GM13976 (cell line): ENCODE results near the gene PYCR2.

Experiments
- DNase-seq: peaks from one replicate; pipeline ENCODE4 v3.0.0; 2012; ENCODE audit warnings: low spot score
- CTCF ChIP-seq: IDR thresholded peaks from 2 replicates; pipeline ENCODE4 v1.5.1; 2012; ENCODE audit warnings: borderline replicate concordance, mild to moderate bottlenecking; ENCODE audit not compliant: insufficient read depth; ENCODE audit errors: extremely low read depth, missing control alignments, control extremely low read depth
- in situ Hi-C: fragments of 300-500 bp; cut with MboI; formaldehyde crosslinking; loops from one replicate; pipeline ENCODE4 v1.12.0; 2022; ENCODE audit warnings: low sequenced_read_pairs, mixed read lengths, inconsistent platforms; ENCODE audit not compliant: unreplicated experiment

The PYCR2 gene

DNA sequence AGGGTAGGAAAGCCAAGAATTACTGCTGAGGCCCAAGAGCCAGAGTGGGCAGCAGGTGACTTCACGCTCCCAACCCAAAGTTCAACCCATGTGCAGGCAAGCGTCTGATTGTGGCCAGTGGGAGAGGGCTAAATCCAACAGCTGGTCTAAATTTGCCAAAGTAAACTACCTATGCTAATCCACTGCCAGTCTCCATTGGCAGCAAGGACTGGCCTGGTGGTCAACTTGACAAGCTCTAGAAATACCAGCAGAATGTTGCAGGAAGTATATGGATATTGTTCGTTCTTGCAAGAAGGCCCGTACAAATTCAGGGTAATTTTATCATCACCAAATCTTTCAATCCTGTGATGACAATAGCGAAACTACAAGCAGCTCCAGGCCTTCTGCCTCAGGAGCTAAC lies 43.4 kb downstream of the PYCR2 start:
- no peak for DNase-seq
- in situ Hi-C loops, result no loop called here
- TF ChIP-seq CTCF, result no peak

DNA sequence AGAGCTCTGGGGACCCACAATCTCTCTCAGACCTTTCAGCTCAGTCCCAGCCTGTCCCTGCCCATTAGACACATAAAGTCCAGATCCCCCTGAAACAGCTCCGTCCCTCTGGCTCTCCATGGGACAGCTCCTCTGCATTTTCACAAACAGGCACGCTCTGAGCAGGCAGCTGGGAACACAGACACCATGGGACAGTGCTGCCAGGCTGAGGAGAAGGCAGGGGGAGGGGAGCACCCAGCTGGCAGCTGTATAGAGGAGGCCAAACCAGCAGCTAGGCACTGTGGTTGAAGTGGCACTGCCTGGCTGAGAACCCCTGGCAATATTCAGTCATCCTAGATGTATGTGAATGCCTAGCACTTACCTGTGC lies 43.8 kb downstream of the PYCR2 start:
- DNase-seq, result no peak
- TF ChIP-seq CTCF, result no peak
- in situ Hi-C loops, result no loop called here

DNA sequence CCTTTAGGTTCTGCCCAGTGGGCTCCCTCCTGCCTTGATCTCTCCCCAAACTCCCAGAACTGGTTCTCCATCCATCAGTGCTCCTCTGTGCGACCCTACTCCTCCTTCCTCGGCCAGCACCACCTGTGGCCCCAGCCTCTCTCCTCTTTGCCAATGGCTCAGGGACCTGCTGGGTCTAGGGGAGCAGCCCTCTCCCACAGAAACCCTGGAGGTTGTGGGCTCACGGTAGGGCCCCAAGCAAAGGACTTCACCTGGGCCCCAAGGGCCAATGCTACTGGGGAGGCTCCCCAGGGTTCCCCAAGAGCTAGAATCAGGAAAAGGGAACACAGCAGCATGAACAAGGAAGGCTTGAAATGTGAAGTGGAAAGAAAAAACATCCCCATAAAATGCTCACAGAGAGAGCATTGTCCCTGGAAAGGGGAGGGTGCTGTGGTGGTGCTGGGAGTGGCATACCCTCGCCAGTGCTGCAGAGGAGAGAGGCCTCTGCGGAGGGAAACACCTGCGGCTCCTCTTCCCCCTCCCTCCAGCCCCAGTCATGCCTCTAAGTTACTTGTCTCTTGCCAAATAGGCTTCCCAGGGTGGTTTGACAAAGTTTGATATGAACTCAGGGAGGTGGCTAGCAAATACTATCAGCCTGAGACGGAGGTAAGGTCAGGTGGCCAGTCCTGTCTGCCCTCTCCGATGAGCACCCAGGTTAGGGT lies 44.4 kb downstream of the PYCR2 start:
- no peak for DNase-seq
- TF ChIP-seq CTCF, result no peak
- in situ Hi-C loops, result no loop called here

DNA sequence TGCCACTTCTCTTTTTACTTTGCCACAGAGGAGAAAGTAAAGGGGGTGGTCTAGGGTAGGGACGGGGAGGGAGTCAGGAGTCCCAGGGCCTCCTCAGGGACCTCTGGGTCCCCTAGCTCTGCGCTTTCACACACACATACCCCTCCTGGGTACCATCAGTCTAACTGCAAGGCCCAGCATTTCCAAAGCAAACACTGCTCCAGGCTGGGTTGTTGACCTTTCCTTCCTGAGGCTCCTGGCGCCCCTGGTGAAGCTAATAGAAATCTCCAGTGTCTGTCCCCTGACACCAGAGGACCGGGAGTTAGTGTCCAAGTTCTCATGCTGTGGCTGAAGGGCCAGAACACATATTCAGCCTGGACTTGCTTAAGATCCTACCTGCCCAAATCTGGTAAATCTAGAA lies 45.8 kb downstream of the PYCR2 start:
- no peak for DNase-seq
- TF ChIP-seq CTCF, result no peak
- in situ Hi-C loops, result no loop called here

DNA sequence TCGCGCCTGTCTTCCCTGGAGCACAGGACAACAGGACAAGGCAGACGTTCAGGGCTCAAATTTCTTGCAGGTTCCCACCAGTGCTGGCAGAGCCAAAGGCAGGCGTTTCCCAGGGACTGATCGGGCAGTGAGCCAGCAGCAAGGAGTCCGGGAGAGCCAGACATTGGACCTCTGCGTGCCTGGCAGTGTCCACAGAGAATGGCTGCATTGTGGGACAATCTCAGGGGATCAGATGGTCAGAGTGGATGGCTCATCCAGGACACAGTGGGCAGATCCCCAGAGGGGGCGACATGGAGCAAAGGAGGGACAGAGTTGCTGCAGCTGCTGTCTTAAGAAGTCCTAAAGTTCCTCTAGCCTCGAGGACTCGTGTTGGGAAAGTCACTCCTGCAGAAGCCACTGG lies 46.5 kb downstream of the PYCR2 start:
- TF ChIP-seq CTCF, result peak; percentile 18
- DNase-seq, result no peak
- in situ Hi-C loops, result no loop called here

DNA sequence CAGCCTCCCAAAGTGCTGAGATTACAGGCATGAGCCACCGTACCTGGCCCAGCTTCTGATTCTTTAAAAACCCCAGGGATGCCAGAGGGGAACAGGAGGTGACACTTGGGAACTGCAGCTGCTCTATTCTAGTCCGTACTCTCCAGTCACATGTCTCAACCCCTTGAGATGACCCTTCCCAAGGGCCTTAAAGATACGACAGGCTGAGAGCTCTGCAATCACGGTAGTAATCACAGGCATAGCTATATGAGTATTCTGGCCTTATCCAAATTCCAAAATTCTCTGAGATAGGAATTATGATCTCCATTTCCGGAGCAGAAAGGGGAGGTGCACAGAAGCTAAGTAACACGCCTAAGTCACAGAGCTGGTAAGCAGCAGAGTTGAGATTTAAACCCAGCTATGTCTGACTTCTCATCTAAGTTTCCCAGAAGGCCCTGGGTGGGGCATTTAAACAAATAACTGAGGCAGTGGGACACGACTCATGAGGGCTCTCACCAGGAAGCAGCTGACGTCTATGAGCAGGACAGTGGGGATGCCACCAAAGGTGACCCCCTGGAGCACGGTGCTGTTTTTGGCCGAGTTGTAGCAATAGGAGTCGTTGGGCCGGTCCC lies 47.0 kb downstream of the PYCR2 start:
- in situ Hi-C loops, result no loop called here
- no peak for TF ChIP-seq CTCF
- no peak for DNase-seq
